ENCODE measurements around the gene NXPH3.

NXPH3 gene

DNA sequence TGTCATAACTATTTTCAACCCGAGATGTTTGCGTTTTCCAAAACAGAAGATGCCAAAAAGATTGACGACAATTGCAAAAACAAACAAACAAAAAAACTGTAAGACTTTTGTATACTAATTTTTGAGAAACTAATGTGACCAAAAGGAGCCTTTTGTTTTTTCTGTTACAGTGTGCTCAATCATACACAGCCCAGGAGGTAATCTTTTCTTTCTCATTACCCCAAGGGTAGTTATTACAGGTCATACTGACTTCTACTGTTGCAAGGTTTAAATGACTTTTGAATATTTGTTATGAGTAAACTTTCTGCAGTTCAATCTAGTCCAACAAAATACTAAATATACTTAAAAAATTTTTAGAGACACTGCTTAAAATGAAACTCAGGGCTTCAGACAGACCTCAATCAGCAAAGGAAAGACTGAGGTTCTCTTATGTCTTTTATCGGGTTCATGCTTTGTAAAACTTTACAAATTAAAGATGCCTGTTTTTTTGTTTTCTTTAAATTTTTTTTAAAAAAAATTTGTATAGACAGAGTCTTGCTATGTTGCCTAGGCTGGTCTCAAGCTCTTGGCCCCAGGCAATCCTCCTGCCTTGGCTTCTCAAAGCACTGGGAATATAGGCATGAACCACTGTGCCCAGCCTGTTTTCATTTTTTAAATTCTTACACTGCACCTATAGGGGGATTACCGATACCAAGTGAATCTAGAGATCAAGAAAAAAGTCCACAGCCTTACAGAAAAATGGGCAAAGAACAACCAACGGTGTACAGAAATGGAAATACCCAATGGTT is 54.6 kb downstream of the NXPH3 start:
- DNase-seq = no peak

- DNase-seq = no peak
Measured at GRCh38 chr17:49631496-49631895, 55.8 kb downstream of the NXPH3 start.
